GM23248 (cell line): ENCODE measurements around the gene ABCG1.

ENCODE experiments used
- EZH2 ChIP-seq: fragments of 200-600 bp; sonication (generic); IDR thresholded peaks from 2 replicates; pipeline ENCODE4 v1.6.1; 2018; ENCODE audit warnings: antibody characterized with exemption, mild to moderate bottlenecking; ENCODE audit not compliant: insufficient read depth, poor library complexity, severe bottlenecking
- EZH2phosphoT487 ChIP-seq: fragments of 200-600 bp; sonication (generic); IDR thresholded peaks from 2 replicates; pipeline ENCODE4 v1.6.1; 2018; ENCODE audit warnings: antibody characterized with exemption, moderate library complexity, mild to moderate bottlenecking, low read depth; ENCODE audit not compliant: insufficient read depth

DNA sequence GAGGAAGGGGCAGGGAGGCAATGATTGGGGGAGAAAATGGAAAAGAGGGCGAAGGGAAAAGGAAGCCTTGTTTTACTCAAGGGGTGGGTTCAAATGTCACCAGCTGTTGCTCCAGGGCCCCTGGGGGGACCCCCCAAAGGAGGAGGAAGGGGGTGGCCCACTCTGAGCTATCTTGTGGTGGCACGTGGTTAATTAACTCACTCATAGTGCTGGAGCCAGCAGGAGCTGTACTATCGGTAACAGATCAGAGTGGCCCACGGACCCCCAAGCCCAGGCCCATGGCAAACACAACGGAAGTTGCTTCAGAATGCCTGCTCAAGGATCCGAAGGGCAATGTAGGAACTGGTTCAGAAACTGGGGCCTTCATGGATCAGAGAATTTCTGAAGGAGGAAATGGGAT is 124.6 kb downstream of the ABCG1 start:
- TF ChIP-seq EZH2, result no peak
- TF ChIP-seq EZH2phosphoT487, result no peak
